B cell (primary cell): ENCODE results near the gene MIPOL1. TPM values are rescaled to one million over a fixed set of nuclear protein-coding genes. Genes with fewer than 3 reads are reported as not detected.

Source experiments
- ATAC-seq: fragments of 200-7000 bp; cut with Tn5 transposase; one replicate; pipeline ENCODE4 v1.10.0; 2021; ENCODE audit warnings: low read depth, mild to moderate bottlenecking, moderate number of reproducible peaks, moderate library complexity
- CTCF ChIA-PET: fragments of 350-600 bp; sonication (Branson Sonifier 250); formaldehyde crosslinking; loops from one replicate; lab custom pipeline; 2021; ENCODE audit warnings: antibody characterized with exemption, inconsistent platforms; lab: Charles Lee
- POLR2A ChIA-PET: fragments of 350-600 bp; sonication (Branson Sonifier 250); formaldehyde crosslinking; loops from one replicate; lab custom pipeline; 2021; ENCODE audit warnings: antibody characterized with exemption; lab: Charles Lee
- DNase-seq: peaks from one replicate; pipeline ENCODE4 v3.0.0; 2013
- H2AFZ ChIP-seq: 2 replicates; pipeline ENCODE4 v1.6.1; 2012; ENCODE audit warnings: mild to moderate bottlenecking, low read depth, low read length; ENCODE audit not compliant: insufficient read depth, poor library complexity, severe bottlenecking
- H3K27ac ChIP-seq, 2 donors: 1 replicate in 1 of 2; 2 replicates in 1 of 2; pipeline ENCODE4 v1.5.1; 2012 to 2013; ENCODE audit warnings: low read length in 2 of 2, mild to moderate bottlenecking in 2 of 2, moderate library complexity in 1 of 2
- H3K27me3 ChIP-seq, 4 experiments: fragments of 200-600 bp in 1 of 4; sonication (generic) in 1 of 4; replicated peaks in 1 of 4; 1 replicate in 2 of 4; 2 replicates in 2 of 4; pipeline versions ENCODE4 v1.6.1 to v1.7.0; 2013 to 2016; ENCODE audit warnings: low read length in 3 of 4, mild to moderate bottlenecking in 2 of 4, mixed read lengths in 1 of 4, moderate library complexity in 1 of 4; ENCODE audit not compliant: insufficient read depth in 4 of 4, control insufficient read depth in 3 of 4; ENCODE audit errors: control extremely low read depth in 1 of 4
- H3K36me3 ChIP-seq, 2 experiments: replicated peaks in 1 of 2; 1 replicate in 1 of 2; 2 replicates in 1 of 2; pipeline versions ENCODE4 v1.6.1 to v1.7.1; 2013; ENCODE audit warnings: low read length in 1 of 2; ENCODE audit not compliant: insufficient read depth in 2 of 2, control insufficient read depth in 1 of 2; ENCODE audit errors: control extremely low read depth in 1 of 2, extremely low read depth in 1 of 2
- H3K4me1 ChIP-seq, 2 donors: fragments of 200-600 bp in 1 of 2; sonication (generic) in 1 of 2; 1 replicate in 1 of 2; 2 replicates in 1 of 2; pipeline versions ENCODE4 v1.5.1 to v1.6.1; 2013 to 2017; ENCODE audit warnings: low read length in 2 of 2; ENCODE audit not compliant: control insufficient read depth in 2 of 2, insufficient read depth in 2 of 2
- H3K4me2 ChIP-seq: replicated peaks from 2 replicates; pipeline ENCODE3; 2012; ENCODE audit warnings: mild to moderate bottlenecking, low read depth, low read length; ENCODE audit not compliant: poor library complexity, severe bottlenecking
- H3K4me3 ChIP-seq, 5 experiments: fragments of 200-600 bp in 1 of 5; sonication (generic) in 1 of 5; 1 replicate in 3 of 5; 2 replicates in 2 of 5; pipeline versions ENCODE4 v1.5.1 to v1.7.0; 2011 to 2016; ENCODE audit warnings: low read length in 4 of 5, mild to moderate bottlenecking in 4 of 5, low read depth in 2 of 5, control low read depth in 1 of 5, moderate library complexity in 1 of 5; ENCODE audit not compliant: insufficient read depth in 1 of 5; ENCODE audit errors: control extremely low read depth in 1 of 5, extremely low read depth in 1 of 5
- H3K79me2 ChIP-seq: fragments of 200-600 bp; sonication (generic); one replicate; pipeline ENCODE4 v1.6.0; 2016; ENCODE audit warnings: low read length; ENCODE audit not compliant: control insufficient read depth, insufficient read depth
- H3K9ac ChIP-seq: fragments of 200-600 bp; sonication (generic); 2 replicates; pipeline ENCODE4 v1.6.1; 2017; ENCODE audit warnings: mild to moderate bottlenecking, low read length, moderate library complexity
- H3K9me3 ChIP-seq, 3 donors: one replicate each; pipeline versions ENCODE4 v1.6.1 to v1.7.1; 2013; ENCODE audit warnings: low read length in 2 of 3; ENCODE audit not compliant: control insufficient read depth in 2 of 3, insufficient read depth in 1 of 3; ENCODE audit errors: control extremely low read depth in 1 of 3
- H4K20me1 ChIP-seq: 2 replicates; pipeline ENCODE4 v1.6.0; 2012; ENCODE audit warnings: mild to moderate bottlenecking, low read length; ENCODE audit not compliant: insufficient read depth, control insufficient read depth, poor library complexity, severe bottlenecking
- H3K27ac Mint-ChIP-seq: one replicate; pipeline ENCODE4 v1.8.0; 2021; ENCODE audit warnings: mixed read lengths
- H3K27me3 Mint-ChIP-seq: one replicate; pipeline ENCODE4 v1.8.0; 2021; ENCODE audit warnings: mixed read lengths
- H3K4me1 Mint-ChIP-seq: one replicate; pipeline ENCODE4 v1.8.0; 2021; ENCODE audit warnings: mixed read lengths
- H3K4me3 Mint-ChIP-seq: one replicate; pipeline ENCODE4 v1.8.0; 2021; ENCODE audit warnings: mixed read lengths
- H3K9me3 Mint-ChIP-seq: one replicate; pipeline ENCODE4 v1.8.0; 2022; ENCODE audit warnings: mixed read lengths; ENCODE audit not compliant: insufficient read depth
- EZH2 ChIP-seq: IDR thresholded peaks from 2 replicates; pipeline ENCODE4 v1.6.1; 2012; ENCODE audit warnings: borderline replicate concordance, low read depth, mild to moderate bottlenecking, moderate library complexity, low read length; ENCODE audit not compliant: insufficient read depth, poor library complexity, severe bottlenecking
- WGBS: methylation state at CpG from one replicate; pipeline ENCODE4 v1.1.5; 2013; ENCODE audit warnings: missing lambda C conversion rate; ENCODE audit not compliant: insufficient coverage; 5-methylcytosine and 5-hydroxymethylcytosine counted together
- intact Hi-C: fragments of 100-400 bp; cut with micrococcal nuclease; formaldehyde crosslinking; loops from one replicate; pipeline ENCODE4 v1.10.0; 2022
- polyA plus RNA-seq: library from polyadenylated mRNA; depleted of rRNA; stranded (reverse); fragments of >200 nt; gene quantifications from 2 replicates; pipeline ENCODE4 v1.2.3, GENCODE V29; 2012
- total RNA-seq, 2 donors: library from RNA; stranded (reverse); fragments of 120-200 nt in 1 of 2; gene quantifications; 1 replicate in 1 of 2; 2 replicates in 1 of 2; pipeline versions ENCODE4 v1.2.3 to v1.2.4, GENCODE V29; 2013 to 2022
- TF ChIP-seq, protein P1 (sequence below): fragments of 200-600 bp; IDR thresholded peaks from one replicate; pipeline ENCODE4 v1.8.0; 2022; ENCODE audit warnings: antibody characterized with exemption, mild to moderate bottlenecking

Gene MIPOL1
- total and polyA plus RNA-seq, 2 donors (not counting 1 experiment from before 2014, with no cell fraction given): 0.17 TPM; not detected in 1

DNA sequence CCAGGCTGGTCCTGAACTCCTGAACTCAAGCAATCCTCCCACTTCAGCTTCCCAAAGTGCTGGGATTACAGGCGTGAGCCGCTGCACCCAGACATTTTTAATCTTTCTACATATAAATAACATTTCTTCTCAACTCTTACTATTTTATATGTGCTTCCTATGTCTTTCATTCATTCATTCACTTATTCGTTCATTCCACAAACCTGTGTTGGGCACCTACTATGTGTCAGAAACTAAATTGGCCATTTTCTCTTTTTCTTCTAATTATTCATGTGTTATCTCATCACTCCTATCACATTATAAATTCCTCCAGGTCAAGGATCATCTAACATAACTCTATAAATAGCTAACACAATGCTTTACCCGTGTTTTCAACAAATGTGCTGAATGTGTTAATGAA, 373.7 kb downstream of the MIPOL1 start:
- Histone ChIP-seq H3K4me3 (no peak overlapping the region), H3K9ac (no peak overlapping the region), H3K79me2 (no peaks in the 10 kb centered on the region), H3K9me3 (no peaks in the 10 kb centered on the region), H3K4me2 (no peak overlapping the region), H3K4me1 (no peaks in the 10 kb centered on the region), H3K36me3 (no peaks in the 10 kb centered on the region), H3K27me3 (no peaks in the 10 kb centered on the region), H2AFZ (no peak overlapping the region), H4K20me1 (no peaks in the 10 kb centered on the region), H3K27ac (no peak overlapping the region)
- peaks cover 2% of the 10 kb centered on the region for H3K9me3 Mint-ChIP-seq
- no peak for ATAC-seq
- no peak for DNase-seq
- ChIA-PET POLR2A (no interaction called here), CTCF (interaction anchor here (0.6 kb wide), 1 partner anchor 424 kb away, joined by 4 read pairs; no protein-coding TSS in a partner anchor)
- no peaks in the 10 kb centered on the region for H3K27me3 Mint-ChIP-seq
- H3K27ac Mint-ChIP-seq: no peak overlapping the region
- TF ChIP-seq, protein P1, sequence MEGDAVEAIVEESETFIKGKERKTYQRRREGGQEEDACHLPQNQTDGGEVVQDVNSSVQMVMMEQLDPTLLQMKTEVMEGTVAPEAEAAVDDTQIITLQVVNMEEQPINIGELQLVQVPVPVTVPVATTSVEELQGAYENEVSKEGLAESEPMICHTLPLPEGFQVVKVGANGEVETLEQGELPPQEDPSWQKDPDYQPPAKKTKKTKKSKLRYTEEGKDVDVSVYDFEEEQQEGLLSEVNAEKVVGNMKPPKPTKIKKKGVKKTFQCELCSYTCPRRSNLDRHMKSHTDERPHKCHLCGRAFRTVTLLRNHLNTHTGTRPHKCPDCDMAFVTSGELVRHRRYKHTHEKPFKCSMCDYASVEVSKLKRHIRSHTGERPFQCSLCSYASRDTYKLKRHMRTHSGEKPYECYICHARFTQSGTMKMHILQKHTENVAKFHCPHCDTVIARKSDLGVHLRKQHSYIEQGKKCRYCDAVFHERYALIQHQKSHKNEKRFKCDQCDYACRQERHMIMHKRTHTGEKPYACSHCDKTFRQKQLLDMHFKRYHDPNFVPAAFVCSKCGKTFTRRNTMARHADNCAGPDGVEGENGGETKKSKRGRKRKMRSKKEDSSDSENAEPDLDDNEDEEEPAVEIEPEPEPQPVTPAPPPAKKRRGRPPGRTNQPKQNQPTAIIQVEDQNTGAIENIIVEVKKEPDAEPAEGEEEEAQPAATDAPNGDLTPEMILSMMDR: no peak
- TF ChIP-seq EZH2: no peak
- no peaks in the 10 kb centered on the region for H3K4me1 Mint-ChIP-seq
- intact Hi-C loops: no loop called here
- H3K4me3 Mint-ChIP-seq: no peak overlapping the region
- WGBS: 100% methylated on average over 2 of the region's 4 CpGs

DNA sequence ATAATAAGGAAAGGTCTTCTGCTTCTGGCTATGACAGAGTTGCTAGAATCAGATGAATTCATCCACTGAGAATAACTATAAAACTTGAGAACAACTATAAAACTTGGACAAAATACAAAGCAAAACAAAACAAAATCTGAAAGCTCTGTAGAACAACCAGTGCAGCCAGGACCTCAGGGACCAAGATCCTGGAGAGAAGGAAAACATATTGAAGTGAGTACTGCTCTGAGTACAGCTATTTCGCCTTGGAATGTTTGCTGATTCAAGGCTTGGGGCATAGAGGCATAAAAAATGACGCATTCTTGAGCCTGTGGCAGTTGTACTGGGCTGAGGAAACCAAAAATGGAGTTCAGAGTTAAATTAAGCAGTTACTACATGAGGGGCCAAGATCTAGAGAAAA, 375.6 kb downstream of the MIPOL1 start:
- Histone ChIP-seq H3K27me3 (no peaks in the 10 kb centered on the region), H3K9ac (no peak overlapping the region), H3K36me3 (no peaks in the 10 kb centered on the region), H3K4me1 (no peaks in the 10 kb centered on the region), H4K20me1 (no peaks in the 10 kb centered on the region), H3K4me3 (no peak overlapping the region), H3K4me2 (no peak overlapping the region), H3K79me2 (no peaks in the 10 kb centered on the region), H2AFZ (no peak overlapping the region), H3K27ac (no peak overlapping the region), H3K9me3 (no peaks in the 10 kb centered on the region)
- no peak overlapping the region for H3K27ac Mint-ChIP-seq
- ATAC-seq (no peak), DNase-seq (no peak)
- POLR2A ChIA-PET: no interaction called here
- H3K9me3 Mint-ChIP-seq: peaks cover 2% of the 10 kb centered on the region
- intact Hi-C loops: no loop called here
- H3K27me3 Mint-ChIP-seq: peaks cover 5% of the 10 kb centered on the region
- 60% methylated on average over 2 of the region's 2 CpGs for WGBS
- TF ChIP-seq, protein P1: no peak
- TF ChIP-seq EZH2: no peak
- no peak overlapping the region for H3K4me3 Mint-ChIP-seq
- CTCF ChIA-PET: no interaction called here
- H3K4me1 Mint-ChIP-seq: no peaks in the 10 kb centered on the region
